GM20000 (cell line): Measurements from ENCODE around the gene TMEM121B.

Source experiments
- DNase-seq: peaks from one replicate; pipeline ENCODE4 v3.0.0; 2012; ENCODE audit warnings: low spot score
- CTCF ChIP-seq: IDR thresholded peaks from 2 replicates; pipeline ENCODE4 v1.5.1; 2012; ENCODE audit warnings: mild to moderate bottlenecking, control low read depth; ENCODE audit errors: extremely low read depth, missing control alignments

TMEM121B gene

GRCh38 chr22:17086788-17087497 lies 34.2 kb downstream of the TMEM121B start:
- DNase-seq: no peak
- TF ChIP-seq CTCF: no peak

- no peak for TF ChIP-seq CTCF
- no peak for DNase-seq
Observed at GRCh38 chr22:17086296-17086695, 34.9 kb downstream of the TMEM121B start.

GRCh38 chr22:17085277-17086181 lies 35.6 kb downstream of the TMEM121B start:
- peak; percentile 51 for DNase-seq
- TF ChIP-seq CTCF: no peak

GRCh38 chr22:17084554-17085276 lies 36.4 kb downstream of the TMEM121B start, which contains the start of gene IL17RA:
Gene IL17RA, plus strand, starts transcription at chr22:17085000. Its CDS starts 92 bp downstream, at chr22:17085092.
- DNase-seq: peak; percentile 98
- no peak for TF ChIP-seq CTCF

- no peak for TF ChIP-seq CTCF
- no peak for DNase-seq
Observed at GRCh38 chr22:17083811-17084441, 37.2 kb downstream of the TMEM121B start.

GRCh38 chr22:17083255-17083654 lies 37.9 kb downstream of the TMEM121B start:
- DNase-seq: no peak
- no peak for TF ChIP-seq CTCF
